Measurements from ENCODE around the gene ALX4. TPM values are rescaled to one million over a fixed set of nuclear protein-coding genes. Genes with fewer than 3 reads are reported as not detected.

ALX4 gene
- total and polyA plus RNA-seq, 2 donors (not counting 1 experiment from before 2014, with no cell fraction given) = not detected

- peak overlapping the region; percentile 79 for H3K9ac ChIP-seq (ENCODE audit: low read length)
These were observed 4.4 kb downstream of the ALX4 start for GRCh38 chr11:44305470-44306051.

More at GRCh38 chr11:44305470-44306051, 4.4 kb downstream of the ALX4 start:
- H3K36me3 ChIP-seq (replicated peaks in 1 of 2; ENCODE audit: control extremely low read depth in 1 of 2, control insufficient read depth in 1 of 2, extremely low read depth in 1 of 2, insufficient read depth in 2 of 2, low read length in 1 of 2) = no peaks in the 10 kb centered on the region
- peaks cover 0 to 98% (median 60%) of the 10 kb centered on the region in 4 experiments for H3K27me3 ChIP-seq (replicated peaks in 1 of 4; ENCODE audit: control extremely low read depth in 1 of 4, control insufficient read depth in 3 of 4, insufficient read depth in 4 of 4, low read length in 3 of 4)
- TF ChIP-seq CTCF (IDR thresholded peaks at IDR 0.05) (no peak), EZH2 (IDR thresholded peaks at IDR 0.05; ENCODE audit: borderline replicate concordance, insufficient read depth, low read depth, low read length, poor library complexity, severe bottlenecking) (peak; percentile 81)
- ATAC-seq (ENCODE audit: low read depth) = peak; percentile 34
- peak overlapping the region in 1 of 2 donors; percentile 26 for H3K27ac ChIP-seq (ENCODE audit: low read length in 2 of 2)
- H3K79me2 ChIP-seq (ENCODE audit: control insufficient read depth, insufficient read depth, low read length) = no peaks in the 10 kb centered on the region
- H3K9me3 Mint-ChIP-seq (ENCODE audit: insufficient read depth) = no peaks in the 10 kb centered on the region
- ChIA-PET CTCF (interaction anchor here (0.6 to 1.3 kb wide), 2 partner anchors 15 to 564 kb away, joined by 3 to 4 read pairs; no protein-coding TSS in a partner anchor), POLR2A (no interaction called here)
- H3K27me3 Mint-ChIP-seq = peaks cover 72% of the 10 kb centered on the region
- peak overlapping the region; percentile 90 for H3K4me3 Mint-ChIP-seq
- H3K9me3 ChIP-seq (ENCODE audit: control extremely low read depth in 1 of 3, control insufficient read depth in 2 of 3, insufficient read depth in 1 of 3, low read length in 2 of 3) = peaks cover 0 to 27% (median 0%) of the 10 kb centered on the region in 3 donors
- H3K4me1 Mint-ChIP-seq = peaks cover 36% of the 10 kb centered on the region
- peak overlapping the region; percentile 86 for H2AFZ ChIP-seq (ENCODE audit: insufficient read depth, low read depth, low read length, poor library complexity, severe bottlenecking)
- H3K4me3 ChIP-seq (ENCODE audit: control extremely low read depth in 1 of 5, extremely low read depth in 1 of 5, insufficient read depth in 1 of 5, low read depth in 2 of 5, low read length in 4 of 5) = peak overlapping the region; percentile 59 to 73 (median 63)
- DNase-seq = peak; percentile 73
- peak overlapping the region; percentile 97 for H3K4me2 ChIP-seq (replicated peaks; ENCODE audit: low read depth, low read length, poor library complexity, severe bottlenecking)
- intact Hi-C loops (cut with micrococcal nuclease) = no loop called here
- under 1% methylated on average over 38 of the region's 41 CpGs for WGBS (ENCODE audit: insufficient coverage)
- no peaks in the 10 kb centered on the region for H4K20me1 ChIP-seq (ENCODE audit: control insufficient read depth, insufficient read depth, low read length, poor library complexity, severe bottlenecking)
- peak overlapping the region; percentile 11 for H3K27ac Mint-ChIP-seq
- H3K4me1 ChIP-seq (ENCODE audit: control insufficient read depth in 2 of 2, insufficient read depth in 2 of 2, low read length in 2 of 2) = peaks cover 52% of the 10 kb centered on the region in 2 donors
